SU-DHL-6 (cell line): Measurements from ENCODE around the gene SLC11A1.

Experiments used
- H2AFZ ChIP-seq: fragments of 200-600 bp; sonication (generic); 2 replicates; pipeline ENCODE4 v1.6.1; 2014; ENCODE audit warnings: low read depth, mild to moderate bottlenecking, moderate library complexity, mixed read lengths, antibody characterized with exemption, low read length; ENCODE audit not compliant: severe bottlenecking
- H3F3A ChIP-seq: fragments of 200-600 bp; shearing (Covaris generic); 2 replicates; pipeline ENCODE4 v1.6.0; 2016; ENCODE audit warnings: antibody characterized with exemption, mild to moderate bottlenecking; ENCODE audit not compliant: insufficient read depth
- H3K27ac ChIP-seq: fragments of 200-600 bp; sonication (generic); 2 replicates; pipeline ENCODE4 v1.5.1; 2016; ENCODE audit warnings: low read depth, mild to moderate bottlenecking, low read length, moderate library complexity, mixed read lengths
- H3K27me3 ChIP-seq: fragments of 200-600 bp; sonication (generic), shearing (Covaris generic); 2 replicates; pipeline ENCODE4 v1.6.0; 2014; ENCODE audit warnings: mild to moderate bottlenecking, low read length
- H3K36me3 ChIP-seq: fragments of 200-600 bp; sonication (generic); 2 replicates; pipeline ENCODE4 v1.6.1; 2014; ENCODE audit warnings: mild to moderate bottlenecking, low read length, mixed read lengths
- H3K4me2 ChIP-seq: fragments of 300-600, 200-600 bp; shearing (Covaris generic), sonication (generic); 2 replicates; pipeline ENCODE4 v1.6.0; 2014; ENCODE audit warnings: low read length, low read depth, mild to moderate bottlenecking; ENCODE audit not compliant: poor library complexity, severe bottlenecking
- H3K4me3 ChIP-seq: fragments of 200-600 bp; sonication (generic); 2 replicates; pipeline ENCODE4 v1.5.1; 2014; ENCODE audit warnings: antibody characterized with exemption, low read length, mild to moderate bottlenecking, mixed read lengths; ENCODE audit not compliant: insufficient read depth, poor library complexity, severe bottlenecking
- H3K79me2 ChIP-seq: fragments of 200-600 bp; sonication (generic); 2 replicates; pipeline ENCODE4 v1.6.1; 2014; ENCODE audit warnings: mild to moderate bottlenecking, low read length, moderate library complexity; ENCODE audit not compliant: insufficient read depth
- H3K9ac ChIP-seq: fragments of 200-600 bp; sonication (generic); 2 replicates; pipeline ENCODE4 v1.7.0; 2014; ENCODE audit warnings: mild to moderate bottlenecking, low read length
- H3K9me2 ChIP-seq: fragments of 200-600 bp; sonication (generic); replicated peaks from 2 replicates; pipeline ENCODE4 v1.6.1; 2014; ENCODE audit warnings: low read length; ENCODE audit not compliant: insufficient read depth
- H3K9me3 ChIP-seq: fragments of 200-600 bp; sonication (generic); 2 replicates; pipeline ENCODE4 v1.6.1; 2014; ENCODE audit warnings: low read length, mixed read lengths; ENCODE audit not compliant: insufficient read depth
- H4K20me1 ChIP-seq: fragments of 200-600 bp; sonication (generic); 2 replicates; pipeline ENCODE4 v1.6.1; 2014; ENCODE audit warnings: low read depth, mild to moderate bottlenecking, antibody characterized with exemption, low read length, moderate library complexity, mixed read lengths
- CTCF ChIP-seq: fragments of 200-600 bp; sonication (generic); IDR thresholded peaks from one replicate; pipeline ENCODE4 v1.5.1; 2017; ENCODE audit warnings: antibody characterized with exemption, mild to moderate bottlenecking, low read length, moderate library complexity; ENCODE audit not compliant: insufficient read depth, poor library complexity, severe bottlenecking
- EZH2phosphoT487 ChIP-seq: fragments of 200-600 bp; sonication (generic), shearing (Covaris generic); conservative IDR thresholded peaks from 2 replicates; pipeline ENCODE4 v1.6.1; 2018; ENCODE audit warnings: mild to moderate bottlenecking, antibody characterized with exemption, low read length, moderate library complexity, mixed read lengths

SLC11A1 gene

GRCh38 chr2:218394298-218395089 is 12.4 kb downstream of the SLC11A1 start:
- TF ChIP-seq EZH2phosphoT487, result no peak
- no peak for TF ChIP-seq CTCF
- no peak overlapping the region for H3K4me2 ChIP-seq
- no peaks in the 10 kb centered on the region for H3K27me3 ChIP-seq
- no peaks in the 10 kb centered on the region for H3K36me3 ChIP-seq
- no peaks in the 10 kb centered on the region for H4K20me1 ChIP-seq
- H3K9me3 ChIP-seq, result no peaks in the 10 kb centered on the region
- no peak overlapping the region for H3K9ac ChIP-seq
- no peaks in the 10 kb centered on the region for H3K9me2 ChIP-seq
- no peak overlapping the region for H2AFZ ChIP-seq
- H3K27ac ChIP-seq, result no peak overlapping the region
- H3F3A ChIP-seq, result no peaks in the 10 kb centered on the region
- no peaks in the 10 kb centered on the region for H3K79me2 ChIP-seq
- H3K4me3 ChIP-seq, result no peak overlapping the region

GRCh38 chr2:218395090-218395444 is 13.0 kb downstream of the SLC11A1 start:
- Histone ChIP-seq H3K9ac (no peak overlapping the region), H2AFZ (no peak overlapping the region), H3K9me2 (no peaks in the 10 kb centered on the region), H3K79me2 (peaks cover 1% of the 10 kb centered on the region; the same call in 1 of the 2 replicates), H3K27ac (no peak overlapping the region), H3K4me3 (no peak overlapping the region), H3K9me3 (no peaks in the 10 kb centered on the region), H3K4me2 (no peak overlapping the region), H3F3A (no peaks in the 10 kb centered on the region), H3K36me3 (no peaks in the 10 kb centered on the region), H4K20me1 (no peaks in the 10 kb centered on the region), H3K27me3 (no peaks in the 10 kb centered on the region)
- no peak for TF ChIP-seq EZH2phosphoT487
- TF ChIP-seq CTCF, result no peak

GRCh38 chr2:218395456-218395825 is 13.4 kb downstream of the SLC11A1 start:
- peak overlapping the region; percentile 71 for H3K4me2 ChIP-seq
- H3K27me3 ChIP-seq, result no peaks in the 10 kb centered on the region
- no peaks in the 10 kb centered on the region for H4K20me1 ChIP-seq
- H3K79me2 ChIP-seq, result peaks cover 5% of the 10 kb centered on the region; the same call in 1 of the 2 replicates
- H3K9me2 ChIP-seq, result no peaks in the 10 kb centered on the region
- no peaks in the 10 kb centered on the region for H3F3A ChIP-seq
- peak overlapping the region; percentile 98 for H2AFZ ChIP-seq
- H3K9me3 ChIP-seq, result no peaks in the 10 kb centered on the region
- H3K27ac ChIP-seq, result no peak overlapping the region
- H3K9ac ChIP-seq, result peak overlapping the region; percentile 64
- no peaks in the 10 kb centered on the region for H3K36me3 ChIP-seq
- peak overlapping the region; percentile 30 for H3K4me3 ChIP-seq
- TF ChIP-seq EZH2phosphoT487 (no peak), CTCF (no peak)
